Measurements from ENCODE around the gene NMRK2.

DNA sequence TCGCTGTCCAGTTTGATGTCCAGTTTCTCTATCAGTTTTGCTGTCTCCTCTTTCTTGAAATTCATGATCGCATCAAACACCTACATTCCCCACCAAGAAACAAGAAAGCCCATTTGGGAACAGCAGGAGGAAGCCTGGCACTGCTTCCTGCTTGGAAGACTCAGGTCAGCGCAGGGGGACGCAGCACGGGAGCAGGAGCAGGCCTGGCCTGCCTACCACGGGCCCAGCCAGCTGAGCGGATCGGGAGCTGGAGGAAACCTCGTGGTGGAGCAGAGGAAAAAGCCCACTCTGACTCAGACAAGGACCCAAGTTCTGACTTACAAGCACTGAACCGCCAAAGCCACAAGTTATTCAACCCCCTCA is 48.5 kb downstream of the NMRK2 start:
- TF ChIP-seq EZH2 (IDR thresholded peaks at IDR 0.05; ENCODE audit: borderline replicate concordance) (no peak), EZH2phosphoT487 (IDR thresholded peaks at IDR 0.05; ENCODE audit: low read depth, severe bottlenecking, unreplicated experiment) (no peak)
- TF ChIP-seq, protein P1, sequence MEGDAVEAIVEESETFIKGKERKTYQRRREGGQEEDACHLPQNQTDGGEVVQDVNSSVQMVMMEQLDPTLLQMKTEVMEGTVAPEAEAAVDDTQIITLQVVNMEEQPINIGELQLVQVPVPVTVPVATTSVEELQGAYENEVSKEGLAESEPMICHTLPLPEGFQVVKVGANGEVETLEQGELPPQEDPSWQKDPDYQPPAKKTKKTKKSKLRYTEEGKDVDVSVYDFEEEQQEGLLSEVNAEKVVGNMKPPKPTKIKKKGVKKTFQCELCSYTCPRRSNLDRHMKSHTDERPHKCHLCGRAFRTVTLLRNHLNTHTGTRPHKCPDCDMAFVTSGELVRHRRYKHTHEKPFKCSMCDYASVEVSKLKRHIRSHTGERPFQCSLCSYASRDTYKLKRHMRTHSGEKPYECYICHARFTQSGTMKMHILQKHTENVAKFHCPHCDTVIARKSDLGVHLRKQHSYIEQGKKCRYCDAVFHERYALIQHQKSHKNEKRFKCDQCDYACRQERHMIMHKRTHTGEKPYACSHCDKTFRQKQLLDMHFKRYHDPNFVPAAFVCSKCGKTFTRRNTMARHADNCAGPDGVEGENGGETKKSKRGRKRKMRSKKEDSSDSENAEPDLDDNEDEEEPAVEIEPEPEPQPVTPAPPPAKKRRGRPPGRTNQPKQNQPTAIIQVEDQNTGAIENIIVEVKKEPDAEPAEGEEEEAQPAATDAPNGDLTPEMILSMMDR (IDR thresholded peaks at IDR 0.05; ENCODE audit: poor library complexity), result no peak
